Effector memory CD4-positive, alpha-beta T cell (primary cell): ENCODE results near the gene CDK16.
"Not testable (repeated sequence)": the region's sequence is repeated elsewhere in the genome, so short reads cannot be mapped to it uniquely, and the experiment has no call there.

Experiments
- DNase-seq, 3 donors: peaks; one replicate each; pipeline ENCODE4 v3.0.0-alpha.2; 2020
- H3K27ac ChIP-seq: 2 replicates; pipeline ENCODE4 v1.7.0; 2013; ENCODE audit warnings: mild to moderate bottlenecking, low read length, moderate library complexity; ENCODE audit not compliant: insufficient read depth, poor library complexity, severe bottlenecking
- H3K27me3 ChIP-seq: replicated peaks from 2 replicates; pipeline ENCODE4 v1.7.0; 2013; ENCODE audit warnings: mild to moderate bottlenecking, low read length; ENCODE audit not compliant: insufficient read depth, control insufficient read depth, poor library complexity, severe bottlenecking
- H3K36me3 ChIP-seq: 2 replicates; pipeline ENCODE4 v1.7.0; 2013; ENCODE audit warnings: mild to moderate bottlenecking, low read length, moderate library complexity; ENCODE audit not compliant: control insufficient read depth, insufficient read depth
- H3K4me1 ChIP-seq: 2 replicates; pipeline ENCODE4 v1.7.0; 2013; ENCODE audit warnings: low read length, mild to moderate bottlenecking; ENCODE audit not compliant: control insufficient read depth, insufficient read depth, poor library complexity, severe bottlenecking
- H3K4me3 ChIP-seq: 2 replicates; pipeline ENCODE4 v1.7.0; 2013; ENCODE audit warnings: low read length, low read depth, mild to moderate bottlenecking; ENCODE audit not compliant: insufficient read depth, poor library complexity, severe bottlenecking
- H3K9me3 ChIP-seq: 2 replicates; pipeline ENCODE4 v1.7.0; 2013; ENCODE audit warnings: mild to moderate bottlenecking, low read length, moderate library complexity; ENCODE audit not compliant: control insufficient read depth

The CDK16 gene

DNA sequence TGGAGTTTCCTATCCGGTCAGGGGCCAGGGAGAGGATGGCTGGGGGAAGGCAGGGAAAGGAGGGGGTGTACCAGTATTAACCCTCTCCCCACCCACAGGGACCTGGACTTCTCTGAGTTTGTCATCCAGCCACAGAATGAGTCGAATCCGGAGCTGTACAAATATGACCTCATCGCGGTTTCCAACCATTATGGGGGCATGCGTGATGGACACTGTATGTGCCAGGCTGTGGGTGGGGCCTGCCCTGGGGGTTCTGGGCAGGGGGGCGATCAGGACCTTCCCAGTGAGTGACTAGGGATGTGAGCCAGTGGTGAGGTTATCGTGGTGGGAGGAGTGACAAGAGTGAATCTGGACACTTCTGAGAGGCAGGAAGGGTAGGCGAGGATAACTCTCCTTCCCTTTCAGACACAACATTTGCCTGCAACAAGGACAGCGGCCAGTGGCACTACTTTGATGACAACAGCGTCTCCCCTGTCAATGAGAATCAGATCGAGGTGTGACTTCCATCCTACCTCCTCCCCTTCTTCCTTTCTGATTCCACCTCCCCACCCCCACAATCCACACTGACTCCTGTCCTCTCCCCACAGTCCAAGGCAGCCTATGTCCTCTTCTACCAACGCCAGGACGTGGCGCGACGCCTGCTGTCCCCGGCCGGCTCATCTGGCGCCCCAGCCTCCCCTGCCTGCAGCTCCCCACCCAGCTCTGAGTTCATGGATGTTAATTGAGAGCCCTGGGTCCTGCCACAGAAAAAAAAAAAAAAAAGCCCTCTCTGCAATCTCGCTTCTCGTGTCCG is 28.9 kb downstream of the CDK16 start:
- H3K27me3 ChIP-seq, result no peaks in the 10 kb centered on the region
- DNase-seq, result no peak

DNA sequence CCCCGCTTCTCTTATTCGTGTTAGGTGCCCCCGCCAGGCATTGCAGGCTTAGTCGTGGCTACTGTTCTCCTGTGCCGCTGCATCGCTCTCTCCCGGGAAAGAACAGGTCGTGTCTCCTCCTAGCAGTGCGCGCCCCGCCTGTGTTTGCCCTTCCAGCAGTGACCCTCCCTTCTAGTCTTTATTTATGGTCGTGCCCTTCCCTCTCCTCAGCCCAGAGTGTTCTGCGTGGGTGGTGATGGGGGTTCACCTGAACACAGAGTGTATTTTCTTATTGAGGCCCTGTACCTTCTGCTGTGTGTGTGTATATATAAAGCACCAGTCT is 29.5 kb downstream of the CDK16 start:
- H3K27me3 ChIP-seq, result no peaks in the 10 kb centered on the region
- no peak overlapping the region for H3K27ac ChIP-seq
- no peaks in the 10 kb centered on the region for H3K9me3 ChIP-seq
- H3K36me3 ChIP-seq, result peaks cover 4% of the 10 kb centered on the region
- H3K4me3 ChIP-seq, result no peak overlapping the region
- H3K4me1 ChIP-seq, result no peaks in the 10 kb centered on the region
- DNase-seq, result no peak

More for the DNA sequence above, 28.9 kb downstream of the CDK16 start:
- Histone ChIP-seq H3K27ac (no peak overlapping the region), H3K9me3 (no peaks in the 10 kb centered on the region), H3K4me3 (no peak overlapping the region), H3K4me1 (no peaks in the 10 kb centered on the region), H3K36me3 (peaks cover 7% of the 10 kb centered on the region)

DNA sequence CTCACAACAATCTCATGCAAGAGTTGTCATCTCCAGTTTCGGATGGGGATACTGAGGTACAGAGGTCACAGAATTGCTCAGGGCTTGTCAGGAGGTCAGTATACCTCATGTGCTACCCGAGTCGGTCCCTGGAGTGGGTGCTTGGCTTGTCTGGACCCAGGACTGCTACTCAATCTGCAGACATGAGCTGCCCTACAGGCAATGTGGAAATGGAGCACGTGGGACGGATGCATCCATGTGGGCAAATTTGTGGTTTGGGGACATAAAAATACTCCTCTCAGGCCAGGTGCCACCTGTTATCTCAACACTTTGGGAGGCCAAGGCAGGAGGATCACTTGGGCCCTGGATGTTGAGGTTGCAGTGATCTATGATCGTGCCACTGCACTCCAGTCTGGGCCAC is 30.1 kb downstream of the CDK16 start:
- no peak for DNase-seq
- Histone ChIP-seq H3K4me3 (no peak overlapping the region), H3K4me1 (no peaks in the 10 kb centered on the region), H3K9me3 (no peaks in the 10 kb centered on the region), H3K27me3 (no peaks in the 10 kb centered on the region), H3K27ac (no peak overlapping the region), H3K36me3 (peaks cover 4% of the 10 kb centered on the region)

DNA sequence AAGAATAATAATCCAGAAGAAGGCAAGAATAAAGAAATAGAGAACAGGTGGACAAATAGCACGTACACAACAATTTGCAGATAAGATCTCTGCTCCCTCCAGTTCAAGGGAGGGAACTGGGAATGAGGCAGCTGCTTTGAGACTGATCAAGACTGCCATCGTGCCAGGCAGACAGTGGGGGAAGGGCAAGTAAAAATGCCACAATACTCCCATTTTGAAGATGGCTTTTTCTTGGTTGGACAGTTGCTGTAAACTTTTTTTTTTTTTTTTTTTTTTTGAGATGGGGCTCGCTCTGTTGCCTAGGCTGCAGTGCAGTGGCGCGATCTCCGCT is 31.5 kb downstream of the CDK16 start:
- no peaks in the 10 kb centered on the region for H3K9me3 ChIP-seq
- H3K27ac ChIP-seq, result no peak overlapping the region
- DNase-seq, result no peak
- H3K4me1 ChIP-seq, result no peaks in the 10 kb centered on the region
- no peaks in the 10 kb centered on the region for H3K36me3 ChIP-seq
- no peak overlapping the region for H3K4me3 ChIP-seq
- H3K27me3 ChIP-seq, result no peaks in the 10 kb centered on the region

GRCh38 chrX:47257620-47258019 is 39.1 kb downstream of the CDK16 start:
- H3K4me1 ChIP-seq, H3K4me3 ChIP-seq, H3K27me3 ChIP-seq, H3K27ac ChIP-seq, H3K9me3 ChIP-seq, DNase-seq, H3K36me3 ChIP-seq: not testable (repeated sequence)

DNA sequence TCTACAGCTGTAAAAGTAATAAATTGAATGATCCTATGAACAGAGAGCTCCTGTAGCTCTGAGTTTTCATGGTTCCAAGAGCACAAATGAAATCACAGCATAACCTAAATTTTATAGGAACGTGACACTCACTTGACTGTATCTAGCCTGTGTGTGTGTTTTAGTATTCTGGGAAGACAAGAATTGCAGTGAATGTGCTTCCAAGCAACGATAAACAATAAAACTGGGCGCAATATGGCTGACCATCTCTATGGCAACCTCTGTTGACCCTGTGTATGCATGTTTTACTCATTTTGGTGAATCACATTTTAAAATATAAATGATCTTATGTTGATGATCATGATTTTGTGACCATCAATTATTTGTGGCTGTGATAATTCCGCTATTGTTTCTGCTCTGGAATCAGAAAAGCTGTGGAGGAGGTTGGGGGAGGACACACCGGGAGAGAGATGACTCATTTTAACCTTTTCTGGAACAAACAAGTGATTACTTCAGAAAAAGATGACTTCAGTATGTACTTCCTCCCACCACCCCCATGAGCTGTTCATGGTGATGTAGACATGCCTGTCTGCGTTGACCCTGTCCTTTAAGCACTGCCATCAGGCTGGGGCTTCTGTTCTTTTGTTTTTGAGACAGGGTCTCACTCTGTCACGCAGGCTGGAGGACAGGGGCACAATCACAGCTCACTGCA is 46.1 kb downstream of the CDK16 start:
- H3K9me3 ChIP-seq, result no peaks in the 10 kb centered on the region
- H3K4me3 ChIP-seq, result no peak overlapping the region
- no peaks in the 10 kb centered on the region for H3K27me3 ChIP-seq
- H3K36me3 ChIP-seq, result no peaks in the 10 kb centered on the region
- no peak overlapping the region for H3K27ac ChIP-seq
- no peak for DNase-seq
- no peaks in the 10 kb centered on the region for H3K4me1 ChIP-seq

DNA sequence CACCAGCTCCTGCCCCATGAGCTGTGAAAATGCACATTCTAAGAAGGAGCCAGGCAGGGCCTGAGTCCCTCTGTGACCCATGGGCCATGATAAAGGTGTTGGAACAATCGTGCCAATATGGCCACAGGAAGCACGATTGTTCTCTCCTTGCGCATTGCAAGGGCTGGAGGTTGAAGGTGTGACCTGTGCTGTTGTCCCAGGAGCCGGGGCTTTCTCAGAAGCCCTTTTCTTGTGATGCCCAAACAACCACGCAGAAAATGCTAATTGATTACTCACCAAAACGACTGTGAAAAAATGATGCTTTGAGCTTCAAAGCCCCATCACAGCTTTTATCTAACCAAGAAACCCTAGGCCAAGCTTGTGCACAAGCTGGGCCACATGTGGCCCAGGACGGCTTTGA is 48.2 kb downstream of the CDK16 start:
- no peak for DNase-seq
- H3K4me3 ChIP-seq, result no peak overlapping the region
- H3K27ac ChIP-seq, result no peak overlapping the region
- H3K4me1 ChIP-seq, result no peaks in the 10 kb centered on the region
- no peaks in the 10 kb centered on the region for H3K36me3 ChIP-seq
- no peaks in the 10 kb centered on the region for H3K9me3 ChIP-seq
- no peaks in the 10 kb centered on the region for H3K27me3 ChIP-seq

DNA sequence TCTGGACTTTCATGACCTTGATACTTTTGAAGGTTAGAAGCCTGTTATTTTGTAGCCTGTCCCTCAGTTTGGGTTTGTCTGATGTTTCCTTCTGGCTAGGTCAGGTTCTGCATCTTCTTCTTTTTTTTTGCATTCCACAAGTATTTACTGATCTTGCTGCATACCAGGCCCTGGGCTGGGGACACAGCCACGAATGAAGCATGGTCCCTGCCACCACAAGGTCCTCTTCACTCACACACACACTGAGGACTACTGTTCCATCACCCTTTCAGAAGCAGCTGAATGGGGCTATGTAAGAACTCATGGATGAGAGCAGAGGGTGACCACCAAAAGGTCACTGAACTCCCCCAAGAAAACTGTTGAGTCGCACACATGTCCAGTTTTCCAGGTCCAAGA is 53.5 kb downstream of the CDK16 start:
- Histone ChIP-seq H3K4me1 (no peaks in the 10 kb centered on the region), H3K27ac (no peak overlapping the region), H3K9me3 (no peaks in the 10 kb centered on the region), H3K36me3 (no peaks in the 10 kb centered on the region), H3K4me3 (no peak overlapping the region), H3K27me3 (no peaks in the 10 kb centered on the region)
- no peak for DNase-seq

GRCh38 chrX:47273011-47273730 is 54.7 kb downstream of the CDK16 start:
- no peaks in the 10 kb centered on the region for H3K9me3 ChIP-seq
- H3K36me3 ChIP-seq, result no peaks in the 10 kb centered on the region
- no peak overlapping the region for H3K4me3 ChIP-seq
- no peak overlapping the region for H3K27ac ChIP-seq
- H3K27me3 ChIP-seq, result no peaks in the 10 kb centered on the region
- H3K4me1 ChIP-seq, result no peaks in the 10 kb centered on the region
- no peak for DNase-seq

DNA sequence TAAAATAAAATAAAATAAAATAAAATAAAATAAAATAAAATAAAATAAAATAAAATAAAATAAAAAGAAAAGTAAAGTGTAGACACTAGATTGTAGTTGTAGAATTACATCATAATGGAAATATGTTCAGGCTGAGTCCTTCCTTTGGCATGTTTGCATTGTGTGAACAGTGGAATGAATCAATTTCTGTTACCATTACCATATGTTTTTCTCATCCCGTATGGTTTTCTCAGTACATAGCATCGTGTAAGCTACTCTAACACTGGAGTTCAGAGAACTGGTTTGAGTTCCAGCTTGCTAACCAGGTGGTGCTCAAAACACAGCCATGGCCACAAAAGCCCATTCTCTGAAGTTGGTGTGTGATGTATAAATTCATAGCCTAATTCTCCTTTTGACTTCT is 60.2 kb downstream of the CDK16 start:
- Histone ChIP-seq H3K4me3 (no peak overlapping the region), H3K27ac (no peak overlapping the region), H3K4me1 (no peaks in the 10 kb centered on the region), H3K9me3 (no peaks in the 10 kb centered on the region), H3K36me3 (no peaks in the 10 kb centered on the region), H3K27me3 (no peaks in the 10 kb centered on the region)
- DNase-seq, result no peak
